Measurements from ENCODE around the gene EDC4.

EDC4 gene

DNA sequence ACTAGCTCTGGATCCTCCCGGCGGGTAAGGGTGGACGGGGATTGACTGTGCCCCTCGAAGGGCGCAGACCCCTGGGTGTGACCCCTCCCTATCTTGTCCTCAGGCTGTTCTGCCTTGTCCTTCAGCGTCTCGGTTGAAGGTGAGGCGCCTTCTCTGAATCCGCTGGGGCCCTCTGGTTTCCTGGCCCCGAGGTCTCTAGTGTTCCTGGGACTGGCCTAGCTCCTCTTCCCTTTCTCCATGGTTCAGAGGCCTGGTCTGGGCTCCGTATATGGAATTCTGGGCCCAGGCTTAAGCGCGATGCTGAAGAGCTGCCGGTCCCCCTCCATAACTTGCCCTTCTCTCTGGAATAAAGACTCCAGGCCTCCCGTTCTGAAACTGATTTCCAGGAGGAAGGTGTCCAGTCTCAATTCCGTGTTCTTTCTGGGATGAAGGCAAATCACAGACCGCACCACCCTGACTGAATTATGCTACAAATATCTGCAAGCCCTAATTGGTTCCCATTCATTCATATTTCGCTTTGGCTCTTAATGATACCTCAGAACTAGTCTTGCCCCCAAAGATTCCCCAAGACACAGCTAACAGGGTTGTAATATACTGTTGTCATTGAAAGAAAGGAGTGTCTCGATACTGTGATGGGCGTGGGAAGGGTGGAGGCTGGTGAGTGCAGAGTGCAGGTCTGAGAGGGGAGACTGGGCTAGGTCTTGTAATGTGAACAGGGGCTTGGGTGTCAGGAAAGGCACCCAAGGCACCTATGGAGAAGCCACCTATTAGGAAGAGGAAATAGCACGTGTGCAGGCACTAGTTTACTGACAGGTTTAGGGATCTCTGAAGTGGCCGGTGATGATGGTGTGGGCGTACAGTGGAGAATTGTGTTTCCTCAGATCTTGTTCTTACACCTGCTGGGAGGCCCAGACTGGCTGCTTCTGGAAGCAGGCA is 851 bp downstream of the EDC4 start:
- TF ChIP-seq FOXP2 (optimal IDR thresholded peaks at IDR 0.05; ENCODE audit: borderline replicate concordance, extremely low read depth, extremely low read length, insufficient read depth): no peak

DNA sequence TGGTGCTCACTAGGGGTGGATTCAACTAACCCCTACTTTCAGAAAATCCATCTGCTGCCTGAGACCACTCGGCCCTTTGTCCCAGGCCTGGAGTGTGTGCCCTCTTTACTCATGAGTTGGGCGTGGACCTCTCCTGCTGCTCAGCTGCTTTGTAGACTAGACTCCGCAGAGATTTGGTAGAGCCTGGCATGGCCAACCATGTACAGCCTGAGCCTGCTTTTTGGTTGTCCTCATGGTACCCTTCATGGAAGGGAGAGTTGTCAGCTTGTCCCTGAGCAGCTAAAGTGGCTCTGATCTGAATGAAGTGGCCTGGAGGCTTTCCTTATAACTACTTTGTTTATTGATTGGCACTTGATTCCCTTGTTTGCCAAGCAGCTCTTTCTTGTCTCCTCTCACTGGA is 1.5 kb downstream of the EDC4 start:
- no peak for TF ChIP-seq SIN3A (IDR thresholded peaks at IDR 0.05; ENCODE audit: borderline replicate concordance, insufficient read depth, low read length)
- TF ChIP-seq TAF1 (IDR thresholded peaks at IDR 0.05; ENCODE audit: borderline replicate concordance, insufficient read depth, low read length): no peak
- no peak for TF ChIP-seq REST (IDR thresholded peaks at IDR 0.05; ENCODE audit: insufficient read depth in 1 of 2, low read depth in 2 of 2, low read length in 2 of 2)

GRCh38 chr16:67877064-67877463 is 4.2 kb downstream of the EDC4 start:
- TF ChIP-seq FOXP2 (optimal IDR thresholded peaks at IDR 0.05; ENCODE audit: borderline replicate concordance, extremely low read depth, extremely low read length, insufficient read depth) (no peak), TAF1 (IDR thresholded peaks at IDR 0.05; ENCODE audit: borderline replicate concordance, insufficient read depth, low read length) (no peak), REST (IDR thresholded peaks at IDR 0.05; ENCODE audit: insufficient read depth in 1 of 2, low read depth in 2 of 2, low read length in 2 of 2) (no peak), POLR2AphosphoS5 (IDR thresholded peaks at IDR 0.05; ENCODE audit: low read depth, low read length) (no peak)

- TF ChIP-seq FOXP2 (optimal IDR thresholded peaks at IDR 0.05; ENCODE audit: borderline replicate concordance, extremely low read depth, extremely low read length, insufficient read depth) (no peak), POLR2AphosphoS5 (IDR thresholded peaks at IDR 0.05; ENCODE audit: low read depth, low read length) (no peak), REST (IDR thresholded peaks at IDR 0.05; ENCODE audit: insufficient read depth in 1 of 2, low read depth in 2 of 2, low read length in 2 of 2) (no peak), SIN3A (IDR thresholded peaks at IDR 0.05; ENCODE audit: borderline replicate concordance, insufficient read depth, low read length) (no peak), TAF1 (IDR thresholded peaks at IDR 0.05; ENCODE audit: borderline replicate concordance, insufficient read depth, low read length) (no peak)
These were observed 5.4 kb downstream of the EDC4 start for GRCh38 chr16:67878232-67878631.

DNA sequence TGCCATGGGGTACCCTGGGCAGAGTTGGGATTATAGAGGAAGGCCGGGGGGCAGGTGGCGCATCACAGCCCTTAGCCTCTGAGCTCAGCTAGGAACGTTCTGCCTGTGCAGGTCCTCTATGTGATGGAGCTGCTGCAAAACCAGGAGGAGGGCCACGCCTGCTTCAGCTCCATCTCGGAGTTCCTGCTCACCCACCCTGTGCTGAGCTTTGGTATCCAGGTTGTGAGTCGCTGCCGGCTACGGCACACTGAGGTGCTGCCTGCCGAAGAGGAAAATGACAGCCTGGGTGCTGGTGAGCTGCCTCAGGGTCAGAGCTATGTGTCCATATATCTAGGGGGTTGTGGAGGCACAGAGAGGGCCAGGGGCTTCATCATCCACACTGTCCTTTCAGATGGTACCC is 6.0 kb downstream of the EDC4 start:
- TF ChIP-seq FOXP2 (optimal IDR thresholded peaks at IDR 0.05; ENCODE audit: borderline replicate concordance, extremely low read depth, extremely low read length, insufficient read depth) (no peak), TAF1 (IDR thresholded peaks at IDR 0.05; ENCODE audit: borderline replicate concordance, insufficient read depth, low read length) (no peak), REST (IDR thresholded peaks at IDR 0.05; ENCODE audit: insufficient read depth in 1 of 2, low read depth in 2 of 2, low read length in 2 of 2) (no peak), SIN3A (IDR thresholded peaks at IDR 0.05; ENCODE audit: borderline replicate concordance, insufficient read depth, low read length) (no peak), POLR2AphosphoS5 (IDR thresholded peaks at IDR 0.05; ENCODE audit: low read depth, low read length) (no peak)
